Breast epithelium (tissue), 3 donors: ENCODE measurements around the gene BID.

Experiments
- CTCF ChIP-seq, 3 donors: fragments of 450-650 bp; IDR thresholded peaks; one replicate each; pipeline ENCODE4 v1.5.1; 2016 to 2017; ENCODE audit warnings: antibody characterized with exemption in 3 of 3, mild to moderate bottlenecking in 3 of 3, moderate library complexity in 3 of 3
- POLR2A ChIP-seq: fragments of 450-650 bp; IDR thresholded peaks from one replicate; pipeline ENCODE4 v1.6.1; 2016; ENCODE audit warnings: antibody characterized with exemption, mild to moderate bottlenecking, moderate library complexity

GRCh38 chr22:17818649-17819048 is 44.4 kb upstream of the BID start:
- TF ChIP-seq CTCF (IDR thresholded peaks at IDR 0.05) (no peak), POLR2A (no peak)
